Fibroblast of upper back skin (primary cell): ENCODE data around the gene GORASP2.

Experiments used
- DNase-seq: peaks from one replicate; pipeline ENCODE4 v3.0.0-alpha.2; 2013

The GORASP2 gene

DNA sequence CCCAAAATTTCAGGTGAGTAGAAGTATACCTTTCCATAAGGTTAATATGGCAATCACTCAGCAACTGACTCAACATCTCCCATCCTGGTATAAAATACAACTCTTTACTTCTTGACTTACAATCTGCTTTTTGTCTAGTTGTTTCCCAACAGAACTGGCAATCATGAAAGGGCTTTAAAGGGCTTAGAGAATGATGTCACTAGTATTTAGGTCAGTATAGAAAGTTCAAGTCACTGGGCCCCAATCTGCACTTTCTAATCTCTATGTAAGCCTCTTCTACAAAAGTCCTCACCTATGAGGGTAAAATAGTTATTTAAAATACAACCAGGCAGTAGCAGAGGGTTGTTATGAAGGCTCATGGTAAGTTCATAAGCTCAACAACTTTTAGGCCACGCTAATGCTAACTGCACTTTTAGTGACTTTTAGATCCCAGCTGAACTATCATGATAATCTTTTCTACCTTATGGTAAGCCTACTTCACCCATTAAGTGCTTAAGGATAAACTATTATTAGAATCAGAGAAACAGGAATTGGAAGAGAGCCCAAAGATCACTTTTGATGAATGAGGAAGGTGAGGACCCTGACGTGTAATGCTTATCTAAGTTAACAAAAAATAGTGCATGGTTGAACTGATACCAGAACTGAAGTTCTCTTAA is 79.6 kb downstream of the GORASP2 start:
- no peak for DNase-seq

DNA sequence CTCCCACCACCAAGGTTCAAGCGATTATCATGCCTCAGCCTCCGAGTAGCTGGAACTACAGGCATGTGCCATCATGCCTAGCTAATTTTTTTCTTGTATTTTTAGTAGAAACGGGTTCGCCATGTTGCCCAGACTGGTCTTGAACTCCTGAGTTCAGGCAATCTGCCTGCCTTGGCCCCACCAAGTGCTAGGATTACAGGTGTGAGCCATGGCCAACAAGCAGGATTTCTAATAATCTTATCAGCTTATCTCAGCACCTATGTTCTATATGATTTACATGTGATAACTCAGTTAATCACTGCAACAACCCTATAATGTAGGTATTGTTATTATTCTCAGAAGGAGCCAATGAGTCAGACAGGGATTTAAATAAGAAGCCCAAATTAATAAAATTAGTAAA is 80.3 kb downstream of the GORASP2 start:
- no peak for DNase-seq

- no peak for DNase-seq
These were observed 84.8 kb downstream of the GORASP2 start for GRCh38 chr2:171013851-171014250.

GRCh38 chr2:171016125-171016524 is 87.1 kb downstream of the GORASP2 start:
- DNase-seq: no peak
